GM12878 (cell line): ENCODE measurements around the gene IRF8. TPM values are rescaled to one million over a fixed set of nuclear protein-coding genes. Genes with fewer than 3 reads are reported as not detected.

Experiments used
- ATAC-seq: fragments of 200-7000 bp; cut with Tn5 transposase; 3 replicates; pipeline ENCODE4 v1.9.1; 2020; ENCODE audit warnings: mild to moderate bottlenecking, moderate library complexity
- BruUV-seq: library from RNA; stranded (reverse); fragments of 400-500 nt; replicated peaks from 2 replicates; lab custom pipeline; 2021; lab: Mats Ljungman, UMichigan
- CTCF ChIA-PET: fragments of 300-600 bp; sonication (Branson Sonifier 250); formaldehyde crosslinking; extraction: SDS; loops from one replicate; lab custom pipeline; 2021; ENCODE audit warnings: inconsistent platforms; lab: Yijun Ruan, JAX
- POLR2A ChIA-PET: fragments of 350-600 bp; formaldehyde crosslinking; extraction: SDS; loops from one replicate; lab custom pipeline; 2021; ENCODE audit warnings: inconsistent platforms; lab: Charles Lee
- RAD21 ChIA-PET: fragments of 300-600 bp; sonication (Branson Sonifier 250); formaldehyde crosslinking; loops from one replicate; lab custom pipeline; 2023; ENCODE audit warnings: antibody characterized with exemption; ENCODE audit not compliant: unreplicated experiment; lab: Charles Lee
- SMC1A ChIA-PET: fragments of 300-600 bp; sonication (Branson Sonifier 250); formaldehyde crosslinking; loops from one replicate; lab custom pipeline; 2023; ENCODE audit not compliant: unreplicated experiment, uncharacterized antibody; lab: Charles Lee
- DNase-seq: peaks from one replicate; pipeline ENCODE4 v3.0.0-alpha.2; 2011; ENCODE audit warnings: low read depth, low spot score
- FAIRE-seq: peaks from 3 replicates; lab custom pipeline; 2011; peaks lifted over from hg19 to GRCh38; lab: Jason Lieb, UNC
- H2AFZ ChIP-seq: 2 replicates; pipeline ENCODE4 v1.6.0; 2011; ENCODE audit warnings: low read depth, low read length, control low read depth; ENCODE audit not compliant: control insufficient read depth
- H3K27ac ChIP-seq: 2 replicates; pipeline ENCODE4 v1.5.1; 2011; ENCODE audit warnings: control low read depth; ENCODE audit not compliant: control insufficient read depth, insufficient read depth
- H3K27me3 ChIP-seq, 2 experiments: replicated peaks in 1 of 2; 2 replicates each; pipeline versions ENCODE4 v1.6.0 to v1.6.1; 2011; ENCODE audit warnings: low read length in 1 of 2; ENCODE audit not compliant: control insufficient read depth in 2 of 2, insufficient read depth in 2 of 2
- H3K36me3 ChIP-seq, 2 experiments: 2 replicates each; pipeline ENCODE4 v1.5.1; 2011; ENCODE audit warnings: low read length in 1 of 2; ENCODE audit not compliant: control insufficient read depth in 2 of 2, insufficient read depth in 2 of 2
- H3K4me1 ChIP-seq: 2 replicates; pipeline ENCODE4 v1.6.1; 2011; ENCODE audit warnings: mild to moderate bottlenecking, low read length, moderate library complexity, mixed read lengths; ENCODE audit not compliant: control insufficient read depth, insufficient read depth
- H3K4me2 ChIP-seq: 2 replicates; pipeline ENCODE4 v1.6.0; 2011; ENCODE audit warnings: control low read depth; ENCODE audit not compliant: control insufficient read depth, insufficient read depth
- H3K4me3 ChIP-seq: fragments of 200-600 bp; sonication (generic); 2 replicates; pipeline ENCODE4 v1.5.1; 2016
- H3K79me2 ChIP-seq: 2 replicates; pipeline ENCODE4 v1.6.0; 2011; ENCODE audit warnings: low read length; ENCODE audit not compliant: control insufficient read depth, insufficient read depth
- H3K9ac ChIP-seq: 2 replicates; pipeline ENCODE4 v1.8.0; 2011; ENCODE audit warnings: low read length, control low read depth, mixed read lengths; ENCODE audit not compliant: control insufficient read depth, insufficient read depth
- H3K9me3 ChIP-seq: replicated peaks from 3 replicates; pipeline ENCODE4 v1.5.1; 2011; ENCODE audit warnings: mild to moderate bottlenecking, low read length; ENCODE audit not compliant: control insufficient read depth, insufficient read depth
- H4K20me1 ChIP-seq: 2 replicates; pipeline ENCODE4 v1.6.0; 2011; ENCODE audit not compliant: control insufficient read depth, insufficient read depth
- CBX3 ChIP-seq: fragments of 200-600 bp; sonication (generic); IDR thresholded peaks from 2 replicates; pipeline ENCODE4 v1.6.1; 2016; ENCODE audit warnings: low read depth, borderline replicate concordance
- CEBPB ChIP-seq, 2 experiments: fragments of 150-350 bp in 1 of 2; IDR thresholded peaks; 2 replicates each; pipeline ENCODE4 v1.6.1; 2012 to 2014; ENCODE audit warnings: low read depth in 2 of 2, low read length in 2 of 2, borderline replicate concordance in 1 of 2, inconsistent platforms in 1 of 2
- CREM ChIP-seq: IDR thresholded peaks from 2 replicates; pipeline ENCODE4 v1.6.1; 2014; ENCODE audit warnings: antibody characterized with exemption, low read depth
- ETV6 ChIP-seq, 2 experiments: fragments of 450-650 bp in 1 of 2; IDR thresholded peaks in 1 of 2; conservative IDR thresholded peaks in 1 of 2; 2 replicates each; pipeline ENCODE4 v1.6.1; 2014; ENCODE audit warnings: antibody characterized with exemption in 1 of 2, borderline replicate concordance in 1 of 2, low read depth in 1 of 2, mild to moderate bottlenecking in 1 of 2, moderate library complexity in 1 of 2
- NR2F1 ChIP-seq: fragments of 450-650 bp; conservative IDR thresholded peaks from 2 replicates; pipeline ENCODE4 v1.6.1; 2017; ENCODE audit warnings: mild to moderate bottlenecking
- RUNX3 ChIP-seq: IDR thresholded peaks from 2 replicates; pipeline ENCODE4 v1.6.1; 2012; ENCODE audit warnings: low read length, inconsistent platforms
- SUPT20H ChIP-seq: IDR thresholded peaks from 2 replicates; pipeline ENCODE4 v1.6.1; 2011; ENCODE audit warnings: low read depth, mild to moderate bottlenecking, low read length, moderate library complexity, borderline replicate concordance; ENCODE audit not compliant: control insufficient read depth
- SUZ12 ChIP-seq: fragments of 200-600 bp; sonication (generic); IDR thresholded peaks from one replicate; pipeline ENCODE4 v1.6.1; 2018; ENCODE audit warnings: antibody characterized with exemption, mild to moderate bottlenecking; ENCODE audit not compliant: unreplicated experiment
- USF2 ChIP-seq: IDR thresholded peaks from 2 replicates; pipeline ENCODE4 v1.6.1; 2011; ENCODE audit warnings: low read depth, low read length, improper control_type of control experiment, borderline replicate concordance
- YY1 ChIP-seq: IDR thresholded peaks from 2 replicates; pipeline ENCODE4 v1.6.1; 2011; ENCODE audit warnings: low read depth, mild to moderate bottlenecking, low read length
- ZBTB33 ChIP-seq: fragments of 450-650 bp; IDR thresholded peaks from 2 replicates; pipeline ENCODE4 v1.6.1; 2017; ENCODE audit warnings: mild to moderate bottlenecking
- ZBTB4 ChIP-seq: fragments of 450-650 bp; formaldehyde crosslinking; IDR thresholded peaks from 2 replicates; pipeline ENCODE4 v1.4.0; 2022; ENCODE audit warnings: mild to moderate bottlenecking, moderate library complexity
- ZNF384 ChIP-seq: IDR thresholded peaks from 2 replicates; pipeline ENCODE4 v1.6.1; 2012; ENCODE audit warnings: low read depth, mild to moderate bottlenecking, low read length, improper control_type of control experiment, borderline replicate concordance
- WGBS: methylation state at CpG from one replicate; pipeline ENCODE4 v1.1.6; 2016; ENCODE audit warnings: low lambda C conversion rate; ENCODE audit not compliant: insufficient replicate concordance, insufficient coverage; ENCODE audit errors: missing lambda C conversion rate; 5-methylcytosine and 5-hydroxymethylcytosine counted together
- in situ Hi-C: fragments of 300-500 bp; cut with MboI; formaldehyde crosslinking; loops from 9 replicates; pipeline ENCODE4 v1.14.3; 2018; ENCODE audit warnings: mixed read lengths
- intact Hi-C: fragments of 100-400 bp; cut with micrococcal nuclease; formaldehyde crosslinking; loops from one replicate; pipeline ENCODE4 v1.14.2; 2022; ENCODE audit not compliant: unreplicated experiment
- polyA plus RNA-seq, 11 experiments: library from polyadenylated mRNA; depleted of rRNA in 4 of 11; unstranded in 6 of 11; stranded (reverse) in 5 of 11; fragments of >200 nt; fragmentation: Nextera tagmentation in 4 of 11; fragmentation: Illumina TruSeq in 1 of 11; extraction: Ambion mirVana in 4 of 11; extraction: Trizol in 1 of 11; gene quantifications; 1 replicate in 1 of 11; 2 replicates in 10 of 11; pipeline versions ENCODE4 v1.2.1 to v1.2.3, GENCODE V29; 2011 to 2016; ENCODE audit warnings: inconsistent platforms in 2 of 11, missing spikeins in 2 of 11, low read depth in 1 of 11
- total RNA-seq, 4 experiments: library from RNA; depleted of rRNA in 3 of 4; stranded (reverse); fragments of >200 nt in 3 of 4; fragmentation: Illumina TruSeq in 1 of 4; extraction: Trizol in 1 of 4; gene quantifications; 2 replicates each; pipeline versions ENCODE4 v1.2.1 to v1.2.3, GENCODE V29; 2013 to 2021
- TF ChIP-seq, protein P1 (sequence below): fragments of 450-650 bp; IDR thresholded peaks from 2 replicates; pipeline ENCODE4 v1.6.1; 2016; ENCODE audit warnings: mild to moderate bottlenecking
- TF ChIP-seq, protein P2 (sequence below): fragments of 450-650 bp; IDR thresholded peaks from 2 replicates; pipeline ENCODE4 v1.6.1; 2017; ENCODE audit warnings: borderline replicate concordance

Gene IRF8
- total and polyA plus RNA-seq, 10 of the 15 experiments (the other 5 are each of a cell fraction or from before 2014, with no cell fraction given) = 17.1 to 237 (median 172) TPM

DNA sequence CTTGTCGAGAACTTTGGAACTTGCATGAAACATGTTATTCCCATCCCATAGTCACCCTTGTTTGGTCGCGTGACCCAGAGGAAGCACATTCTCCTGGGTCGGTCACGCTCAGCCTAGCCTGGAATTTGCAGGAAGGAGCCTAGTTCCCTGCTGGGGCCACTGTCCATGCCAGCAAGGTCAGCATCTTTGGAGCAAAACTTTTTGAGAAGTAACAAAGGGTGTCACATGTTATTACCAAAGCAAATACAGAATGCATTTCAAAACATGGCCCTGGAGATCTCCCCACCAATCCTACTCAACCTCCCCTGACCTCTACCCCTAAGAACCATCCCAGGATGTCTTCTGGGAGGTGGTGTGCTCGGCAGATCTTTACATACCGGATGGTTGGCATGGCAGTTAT lies 26.2 kb upstream of the IRF8 start (continued):
- TF ChIP-seq ZBTB33 (no peak), SUPT20H (no peak), CREM (no peak), ZBTB4 (CRISPR knock-in tag) (no peak)

DNA sequence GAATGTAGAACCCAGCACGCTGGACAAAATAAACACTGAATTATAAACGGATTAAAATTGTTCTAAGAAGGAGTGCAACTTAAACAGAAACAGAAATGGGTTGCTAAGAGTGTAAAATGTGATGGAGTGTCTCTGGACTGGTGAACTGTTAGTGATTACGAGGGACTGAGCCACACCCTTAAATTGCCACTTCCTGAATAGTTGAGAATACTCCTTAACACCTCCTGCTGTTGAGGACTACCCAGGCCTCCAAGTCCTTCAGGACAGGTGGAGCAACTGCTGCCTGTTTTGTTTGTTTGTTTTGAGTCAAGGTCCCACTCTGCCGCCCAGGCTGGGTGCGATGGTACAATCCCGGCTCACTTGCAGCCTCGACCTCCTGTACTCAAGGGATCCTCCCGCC lies 25.8 kb upstream of the IRF8 start:
- no peaks in the 10 kb centered on the region for H3K36me3 ChIP-seq
- POLR2A ChIA-PET = no interaction called here
- TF ChIP-seq SUZ12 (no peak), NR2F1 (no peak), RUNX3 (no peak), CBX3 (no peak), ZNF384 (no peak), USF2 (no peak), CEBPB (IDR thresholded peaks at IDR 0.05; ENCODE audit: borderline replicate concordance in 1 of 2, low read depth in 2 of 2, low read length in 2 of 2) (no peak), ETV6 (conservative IDR thresholded peaks at IDR 0.05 in 1 of 2, IDR thresholded peaks at IDR 0.05 in 1 of 2; ENCODE audit: borderline replicate concordance in 1 of 2, low read depth in 1 of 2) (no peak), YY1 (no peak)
- TF ChIP-seq, protein P1, sequence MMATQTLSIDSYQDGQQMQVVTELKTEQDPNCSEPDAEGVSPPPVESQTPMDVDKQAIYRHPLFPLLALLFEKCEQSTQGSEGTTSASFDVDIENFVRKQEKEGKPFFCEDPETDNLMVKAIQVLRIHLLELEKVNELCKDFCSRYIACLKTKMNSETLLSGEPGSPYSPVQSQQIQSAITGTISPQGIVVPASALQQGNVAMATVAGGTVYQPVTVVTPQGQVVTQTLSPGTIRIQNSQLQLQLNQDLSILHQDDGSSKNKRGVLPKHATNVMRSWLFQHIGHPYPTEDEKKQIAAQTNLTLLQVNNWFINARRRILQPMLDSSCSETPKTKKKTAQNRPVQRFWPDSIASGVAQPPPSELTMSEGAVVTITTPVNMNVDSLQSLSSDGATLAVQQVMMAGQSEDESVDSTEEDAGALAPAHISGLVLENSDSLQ = no peak
- TF ChIP-seq, protein P2, sequence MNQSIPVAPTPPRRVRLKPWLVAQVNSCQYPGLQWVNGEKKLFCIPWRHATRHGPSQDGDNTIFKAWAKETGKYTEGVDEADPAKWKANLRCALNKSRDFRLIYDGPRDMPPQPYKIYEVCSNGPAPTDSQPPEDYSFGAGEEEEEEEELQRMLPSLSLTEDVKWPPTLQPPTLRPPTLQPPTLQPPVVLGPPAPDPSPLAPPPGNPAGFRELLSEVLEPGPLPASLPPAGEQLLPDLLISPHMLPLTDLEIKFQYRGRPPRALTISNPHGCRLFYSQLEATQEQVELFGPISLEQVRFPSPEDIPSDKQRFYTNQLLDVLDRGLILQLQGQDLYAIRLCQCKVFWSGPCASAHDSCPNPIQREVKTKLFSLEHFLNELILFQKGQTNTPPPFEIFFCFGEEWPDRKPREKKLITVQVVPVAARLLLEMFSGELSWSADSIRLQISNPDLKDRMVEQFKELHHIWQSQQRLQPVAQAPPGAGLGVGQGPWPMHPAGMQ = no peak

More for the DNA sequence above, 25.8 kb upstream of the IRF8 start:
- no peak overlapping the region for H3K4me2 ChIP-seq
- H3K79me2 ChIP-seq = no peaks in the 10 kb centered on the region
- intact Hi-C loops (no loop called here), in situ Hi-C loops (no loop called here)
- no peak overlapping the region for H3K27ac ChIP-seq
- H3K9me3 ChIP-seq = no peaks in the 10 kb centered on the region; the same call in none of the 3 replicates
- no peak for DNase-seq
- no peak for FAIRE-seq
- 78% methylated on average over 8 of the region's 8 CpGs for WGBS
- ChIA-PET CTCF (interaction anchor here (1.3 kb wide), 1 partner anchor 22 kb away, joined by 3 read pairs; no protein-coding TSS in a partner anchor), RAD21 (no interaction called here), SMC1A (no interaction called here)
- peaks cover 16% of the 10 kb centered on the region for H3K4me1 ChIP-seq
- H4K20me1 ChIP-seq = no peaks in the 10 kb centered on the region
- no peak overlapping the region for H2AFZ ChIP-seq
- H3K27me3 ChIP-seq = no peaks in the 10 kb centered on the region
- H3K4me3 ChIP-seq = no peak overlapping the region
- no TSS peak for BruUV-seq
- no peak for ATAC-seq
- no peak overlapping the region for H3K9ac ChIP-seq
